ENCODE data around the gene IL1RAPL1. TPM values are rescaled to one million over a fixed set of nuclear protein-coding genes. Genes with fewer than 3 reads are reported as not detected.
"Not testable (repeated sequence)": the region's sequence is repeated elsewhere in the genome, so short reads cannot be mapped to it uniquely, and the experiment has no call there.

The IL1RAPL1 gene
- polyA plus RNA-seq, 1 donor: 0.66 TPM

GRCh38 chrX:29110041-29110440, 522.8 kb downstream of the IL1RAPL1 start:
- DNase-seq (ENCODE audit: low read depth): no peak

- DNase-seq (ENCODE audit: low read depth): no peak
Observed at GRCh38 chrX:29113221-29113620, 526.0 kb downstream of the IL1RAPL1 start.

- not testable (repeated sequence) for DNase-seq (ENCODE audit: low read depth)
Observed at GRCh38 chrX:29122817-29123216, 535.6 kb downstream of the IL1RAPL1 start.

GRCh38 chrX:29130905-29131304, 543.7 kb downstream of the IL1RAPL1 start:
- no peak for DNase-seq (ENCODE audit: low read depth)

GRCh38 chrX:29136904-29137303, 549.7 kb downstream of the IL1RAPL1 start:
- DNase-seq (ENCODE audit: low read depth): no peak

- DNase-seq (ENCODE audit: low read depth): no peak
Observed at GRCh38 chrX:29138003-29138402, 550.8 kb downstream of the IL1RAPL1 start.

- DNase-seq (ENCODE audit: low read depth): no peak
Observed at GRCh38 chrX:29143356-29143755, 556.1 kb downstream of the IL1RAPL1 start.

- DNase-seq (ENCODE audit: low read depth): no peak
Observed at GRCh38 chrX:29143756-29144155, 556.5 kb downstream of the IL1RAPL1 start.

GRCh38 chrX:29145316-29145715, 558.1 kb downstream of the IL1RAPL1 start:
- no peak for DNase-seq (ENCODE audit: low read depth)

- no peak for DNase-seq (ENCODE audit: low read depth)
Observed at GRCh38 chrX:29148511-29148910, 561.3 kb downstream of the IL1RAPL1 start.

- DNase-seq (ENCODE audit: low read depth): no peak
Observed at GRCh38 chrX:29155286-29155685, 568.0 kb downstream of the IL1RAPL1 start.

- DNase-seq (ENCODE audit: low read depth): no peak
Observed at GRCh38 chrX:29172880-29173279, 585.6 kb downstream of the IL1RAPL1 start.

GRCh38 chrX:29187264-29187663, 600.0 kb downstream of the IL1RAPL1 start:
- no peak for DNase-seq (ENCODE audit: low read depth)

GRCh38 chrX:29196501-29196900, 609.3 kb downstream of the IL1RAPL1 start:
- DNase-seq (ENCODE audit: low read depth): no peak

- no peak for DNase-seq (ENCODE audit: low read depth)
Observed at GRCh38 chrX:29215251-29215650, 628.0 kb downstream of the IL1RAPL1 start.

- DNase-seq (ENCODE audit: low read depth): no peak
Observed at GRCh38 chrX:29225670-29226069, 638.4 kb downstream of the IL1RAPL1 start.

- no peak for DNase-seq (ENCODE audit: low read depth)
Observed at GRCh38 chrX:29229802-29230201, 642.6 kb downstream of the IL1RAPL1 start.

GRCh38 chrX:29231800-29232199, 644.6 kb downstream of the IL1RAPL1 start:
- no peak for DNase-seq (ENCODE audit: low read depth)

GRCh38 chrX:29233592-29234183, 646.4 kb downstream of the IL1RAPL1 start:
- DNase-seq (ENCODE audit: low read depth): no peak

- DNase-seq (ENCODE audit: low read depth): no peak
Observed at GRCh38 chrX:29237972-29238371, 650.7 kb downstream of the IL1RAPL1 start.

GRCh38 chrX:29241809-29242208, 654.6 kb downstream of the IL1RAPL1 start:
- DNase-seq (ENCODE audit: low read depth): no peak

- no peak for DNase-seq (ENCODE audit: low read depth)
Observed at GRCh38 chrX:29242856-29243255, 655.6 kb downstream of the IL1RAPL1 start.

GRCh38 chrX:29243942-29244341, 656.7 kb downstream of the IL1RAPL1 start:
- DNase-seq (ENCODE audit: low read depth): no peak

- DNase-seq (ENCODE audit: low read depth): no peak
Observed at GRCh38 chrX:29254515-29254914, 667.3 kb downstream of the IL1RAPL1 start.
